Mesendoderm (in vitro differentiated cells): ENCODE data around the gene HRH2.
"Not testable (repeated sequence)": the region's sequence is repeated elsewhere in the genome, so short reads cannot be mapped to it uniquely, and the experiment has no call there.

ENCODE experiments used
- DNase-seq: peaks from one replicate; pipeline ENCODE4 v3.0.0; 2013
- H2AK5ac ChIP-seq: 2 replicates; pipeline ENCODE4 v1.6.1; 2013; ENCODE audit warnings: low read length, inconsistent platforms
- H2BK120ac ChIP-seq: 2 replicates; pipeline ENCODE4 v1.6.1; 2013; ENCODE audit warnings: low read depth, mild to moderate bottlenecking, low read length, moderate library complexity, mixed read lengths
- H2BK15ac ChIP-seq: replicated peaks from 2 replicates; pipeline ENCODE4 v1.6.1; 2013; ENCODE audit warnings: low read depth, mild to moderate bottlenecking, moderate library complexity
- H2BK5ac ChIP-seq: 2 replicates; pipeline ENCODE4 v1.6.1; 2013; ENCODE audit warnings: low read length, inconsistent platforms
- H3K18ac ChIP-seq: 2 replicates; pipeline ENCODE4 v1.6.1; 2013; ENCODE audit warnings: mild to moderate bottlenecking, low read length, mixed read lengths
- H3K23ac ChIP-seq: one replicate; pipeline ENCODE4 v1.6.1; 2013; ENCODE audit warnings: low read length
- H3K27ac ChIP-seq: 2 replicates; pipeline ENCODE4 v1.5.1; 2013; ENCODE audit warnings: low read depth, mild to moderate bottlenecking, inconsistent platforms, low read length, moderate library complexity
- H3K27me3 ChIP-seq: 2 replicates; pipeline ENCODE4 v1.6.1; 2013; ENCODE audit warnings: low read length, control low read depth, mild to moderate bottlenecking, inconsistent platforms; ENCODE audit not compliant: insufficient read depth, poor library complexity
- H3K36me3 ChIP-seq: 2 replicates; pipeline ENCODE4 v1.6.1; 2013; ENCODE audit warnings: low read length, inconsistent platforms; ENCODE audit not compliant: control insufficient read depth, insufficient read depth
- H3K4ac ChIP-seq: one replicate; pipeline ENCODE4 v1.6.1; 2013; ENCODE audit warnings: low read depth, mild to moderate bottlenecking, low read length, moderate library complexity
- H3K4me1 ChIP-seq: 2 replicates; pipeline ENCODE4 v1.6.1; 2013; ENCODE audit warnings: low read depth, low read length, inconsistent platforms; ENCODE audit not compliant: control insufficient read depth
- H3K4me2 ChIP-seq: 2 replicates; pipeline ENCODE4 v1.6.1; 2013; ENCODE audit warnings: low read length
- H3K4me3 ChIP-seq: 2 replicates; pipeline ENCODE4 v1.5.1; 2013; ENCODE audit warnings: mild to moderate bottlenecking, low read length
- H3K56ac ChIP-seq: one replicate; pipeline ENCODE4 v1.6.1; 2013; ENCODE audit warnings: low read length
- H3K79me1 ChIP-seq: 2 replicates; pipeline ENCODE4 v1.6.1; 2013; ENCODE audit warnings: low read length, inconsistent platforms
- H3K79me2 ChIP-seq: 2 replicates; pipeline ENCODE4 v1.6.1; 2013; ENCODE audit warnings: mild to moderate bottlenecking, low read length; ENCODE audit not compliant: control insufficient read depth, insufficient read depth
- H3K9ac ChIP-seq: 2 replicates; pipeline ENCODE4 v1.6.1; 2013; ENCODE audit warnings: low read length, inconsistent platforms
- H4K5ac ChIP-seq: one replicate; pipeline ENCODE4 v1.6.1; 2013; ENCODE audit warnings: low read length
- H4K8ac ChIP-seq: one replicate; pipeline ENCODE4 v1.6.1; 2013; ENCODE audit warnings: low read depth, mild to moderate bottlenecking, control low read depth, low read length, moderate library complexity
- WGBS: extraction: QIAGEN DNeasy Blood & Tissue Kit; methylation state at CpG from one replicate; pipeline ENCODE4 v1.1.7; 2013; ENCODE audit warnings: low lambda C conversion rate, missing lambda C conversion rate; ENCODE audit not compliant: insufficient coverage; ENCODE audit errors: extremely low coverage; 5-methylcytosine and 5-hydroxymethylcytosine counted together

The HRH2 gene

DNA sequence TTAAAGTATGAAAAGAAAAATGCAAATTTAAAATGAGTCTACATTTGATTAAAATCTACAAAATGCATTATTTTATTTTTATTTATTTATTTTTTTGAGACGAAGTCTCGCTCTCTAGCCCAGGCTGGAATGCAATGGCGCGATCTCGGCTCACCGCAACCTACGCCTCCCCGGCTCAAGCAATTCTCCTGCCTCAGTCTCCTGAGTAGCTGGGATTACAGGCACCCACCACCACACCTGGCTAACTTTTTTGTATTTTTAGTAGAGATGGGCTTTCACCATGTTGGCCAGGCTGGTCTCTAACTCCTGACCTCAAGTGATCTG lies 61.2 kb downstream of the HRH2 start:
- not testable (repeated sequence) for H2BK120ac ChIP-seq
- WGBS = no CpG with 5 or more reads among the region's 8 CpGs

DNA sequence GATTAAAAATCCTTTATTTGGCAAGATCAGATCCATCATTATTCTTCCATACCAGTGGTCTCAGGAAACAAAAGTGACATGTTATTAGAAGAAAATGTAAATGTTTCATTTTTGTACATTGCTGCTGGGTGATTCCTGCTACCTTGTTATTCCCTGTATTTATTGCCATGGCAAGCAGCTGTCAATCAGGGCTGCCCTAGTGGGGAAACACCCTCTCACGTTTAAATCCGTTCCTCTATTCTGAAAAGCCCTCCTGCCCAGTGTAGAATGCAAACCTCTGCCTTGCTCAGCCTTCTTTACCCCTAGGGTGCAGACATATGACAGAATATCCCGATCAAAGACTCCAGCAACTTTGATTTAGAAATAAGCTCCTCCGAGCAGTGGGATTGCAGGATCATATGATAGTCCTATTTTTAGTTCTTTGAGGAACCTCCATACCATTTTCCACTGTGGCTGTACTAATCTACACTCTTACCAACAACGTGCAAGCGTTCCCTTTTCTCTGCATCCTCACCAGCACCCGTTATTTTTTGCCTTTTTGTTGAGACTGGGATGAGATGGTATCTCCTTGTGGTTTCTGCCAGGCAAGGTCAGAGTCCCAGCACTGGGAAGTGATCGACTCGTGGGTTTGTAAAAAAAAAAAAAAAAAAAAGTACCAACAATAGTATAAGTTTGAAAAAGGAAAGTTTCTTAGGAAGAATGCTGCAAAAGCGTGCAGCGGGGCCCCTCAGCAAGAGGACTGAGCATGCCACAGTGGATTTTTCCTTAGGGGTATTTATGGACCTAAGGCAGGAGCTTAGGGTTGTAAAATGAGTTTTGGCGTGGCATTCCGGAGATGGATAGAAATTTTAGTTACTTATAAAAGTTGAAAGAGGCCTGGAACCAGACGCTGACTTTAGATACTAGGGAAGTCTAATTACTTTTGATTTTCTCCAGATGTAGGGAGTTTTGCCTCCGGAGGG lies 66.7 kb downstream of the HRH2 start:
- DNase-seq = no peak

More for the DNA sequence above, 61.2 kb downstream of the HRH2 start:
- not testable (repeated sequence) for H3K27ac ChIP-seq, H3K4me3 ChIP-seq, H3K56ac ChIP-seq, H3K9ac ChIP-seq, H3K79me2 ChIP-seq, H3K4me1 ChIP-seq, H3K27me3 ChIP-seq, H3K79me1 ChIP-seq, H3K4me2 ChIP-seq, H4K5ac ChIP-seq, H3K4ac ChIP-seq, H3K18ac ChIP-seq, DNase-seq, H2AK5ac ChIP-seq, H4K8ac ChIP-seq, H2BK5ac ChIP-seq, H3K36me3 ChIP-seq, H3K23ac ChIP-seq, H2BK15ac ChIP-seq

DNA sequence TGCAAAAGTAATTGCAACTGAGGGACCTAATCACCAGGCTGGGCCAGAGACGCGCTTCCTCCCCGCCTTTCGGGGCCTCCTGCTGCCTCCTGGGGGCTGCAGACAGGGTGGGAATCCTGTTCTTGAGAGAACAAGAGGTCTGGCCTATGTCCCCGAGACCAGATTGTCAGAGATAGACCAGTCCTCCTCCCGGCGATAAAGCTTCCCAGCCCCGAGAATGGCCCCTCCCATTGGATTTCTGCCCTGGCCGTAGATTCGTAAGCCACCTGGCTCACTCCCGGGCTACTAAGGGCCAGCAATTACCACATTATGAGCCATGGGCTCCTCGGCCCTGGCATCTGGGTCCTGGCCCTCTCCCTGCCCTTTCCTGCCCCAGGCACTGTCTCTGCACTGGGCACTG lies 70.4 kb downstream of the HRH2 start:
- Histone ChIP-seq H3K79me2 (no peaks in the 10 kb centered on the region), H3K79me1 (no peaks in the 10 kb centered on the region), H3K4me1 (no peaks in the 10 kb centered on the region), H2BK5ac (no peak overlapping the region), H3K36me3 (no peaks in the 10 kb centered on the region), H2BK120ac (no peak overlapping the region), H4K8ac (no peak overlapping the region), H2AK5ac (no peak overlapping the region), H3K9ac (no peak overlapping the region), H3K4ac (no peak overlapping the region), H3K27ac (no peak overlapping the region), H3K23ac (no peak overlapping the region), H4K5ac (no peak overlapping the region), H3K27me3 (no peaks in the 10 kb centered on the region), H3K56ac (no peak overlapping the region), H3K4me2 (no peak overlapping the region), H2BK15ac (no peak overlapping the region), H3K18ac (no peak overlapping the region), H3K4me3 (no peak overlapping the region)
- WGBS = no CpG with 5 or more reads among the region's 12 CpGs
- DNase-seq = peak; percentile 83

More for the DNA sequence above, 66.7 kb downstream of the HRH2 start:
- Histone ChIP-seq H3K27me3 (no peaks in the 10 kb centered on the region), H2AK5ac (no peak overlapping the region), H2BK5ac (no peak overlapping the region), H3K27ac (no peak overlapping the region), H3K23ac (no peak overlapping the region), H3K79me2 (no peaks in the 10 kb centered on the region), H3K4me3 (no peak overlapping the region), H2BK120ac (no peak overlapping the region), H3K79me1 (no peaks in the 10 kb centered on the region), H3K4me2 (no peak overlapping the region), H3K56ac (no peak overlapping the region), H2BK15ac (no peak overlapping the region), H3K9ac (no peak overlapping the region), H4K8ac (no peak overlapping the region), H3K36me3 (no peaks in the 10 kb centered on the region), H3K4ac (no peak overlapping the region), H3K4me1 (no peaks in the 10 kb centered on the region), H4K5ac (no peak overlapping the region), H3K18ac (no peak overlapping the region)
- no CpG with 5 or more reads among the region's 15 CpGs for WGBS

DNA sequence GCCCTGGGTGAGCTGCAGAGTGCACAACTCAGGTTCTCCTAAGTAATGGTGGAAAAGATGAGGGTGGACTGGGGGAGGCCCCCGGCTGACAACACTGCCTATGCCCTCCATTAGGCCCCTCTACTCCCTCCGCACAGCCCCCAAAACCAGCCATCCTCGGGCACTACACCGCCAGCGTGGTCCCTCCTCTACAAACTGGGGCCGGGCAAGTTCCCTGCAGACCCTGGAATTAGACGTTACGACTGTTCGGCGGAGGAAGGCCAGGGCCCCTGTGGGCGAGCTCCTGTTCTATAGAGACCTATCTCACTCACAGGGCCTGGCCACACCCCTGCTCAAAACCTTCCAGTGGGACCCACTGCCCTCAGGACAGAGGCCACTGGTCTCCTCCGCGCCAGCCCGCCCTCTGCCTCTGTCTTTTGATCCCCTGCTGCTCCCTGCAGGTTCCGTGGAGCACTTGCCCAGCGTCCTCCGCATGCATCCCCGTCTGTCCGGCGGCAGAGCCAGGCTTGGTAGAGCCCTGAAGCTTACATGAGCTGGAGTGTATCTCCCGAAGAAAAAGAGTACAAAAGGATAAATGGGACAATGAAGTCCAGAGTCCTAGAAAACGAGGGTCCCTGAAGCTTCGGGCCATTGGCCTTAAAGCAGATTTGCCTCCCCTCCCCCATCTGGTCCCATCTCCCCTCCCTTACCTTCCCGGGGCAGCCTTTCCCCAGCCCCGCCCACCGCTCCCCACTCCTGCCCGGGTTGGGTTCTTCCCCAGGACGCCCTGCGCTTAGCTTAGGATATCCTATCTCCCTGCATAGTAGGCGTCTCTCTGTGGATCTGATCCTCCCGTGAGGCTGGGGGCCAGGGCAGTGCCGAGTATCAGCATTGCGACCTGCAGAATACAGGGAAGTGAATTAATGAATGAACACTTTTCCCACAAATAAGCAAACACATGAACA lies 71.3 kb downstream of the HRH2 start:
- no CpG with 5 or more reads among the region's 33 CpGs for WGBS
- Histone ChIP-seq H4K5ac (no peak overlapping the region), H3K4me1 (no peaks in the 10 kb centered on the region), H3K27me3 (no peaks in the 10 kb centered on the region), H2AK5ac (no peak overlapping the region), H3K4me3 (no peak overlapping the region), H3K4ac (no peak overlapping the region), H3K18ac (no peak overlapping the region), H3K4me2 (peak overlapping the region; percentile 41), H4K8ac (no peak overlapping the region), H2BK120ac (no peak overlapping the region), H2BK15ac (no peak overlapping the region), H3K56ac (peak overlapping the region; percentile 29), H3K27ac (no peak overlapping the region), H3K9ac (no peak overlapping the region), H3K23ac (no peak overlapping the region), H2BK5ac (no peak overlapping the region), H3K36me3 (no peaks in the 10 kb centered on the region), H3K79me1 (no peaks in the 10 kb centered on the region), H3K79me2 (no peaks in the 10 kb centered on the region)
- DNase-seq = peak; percentile 63

DNA sequence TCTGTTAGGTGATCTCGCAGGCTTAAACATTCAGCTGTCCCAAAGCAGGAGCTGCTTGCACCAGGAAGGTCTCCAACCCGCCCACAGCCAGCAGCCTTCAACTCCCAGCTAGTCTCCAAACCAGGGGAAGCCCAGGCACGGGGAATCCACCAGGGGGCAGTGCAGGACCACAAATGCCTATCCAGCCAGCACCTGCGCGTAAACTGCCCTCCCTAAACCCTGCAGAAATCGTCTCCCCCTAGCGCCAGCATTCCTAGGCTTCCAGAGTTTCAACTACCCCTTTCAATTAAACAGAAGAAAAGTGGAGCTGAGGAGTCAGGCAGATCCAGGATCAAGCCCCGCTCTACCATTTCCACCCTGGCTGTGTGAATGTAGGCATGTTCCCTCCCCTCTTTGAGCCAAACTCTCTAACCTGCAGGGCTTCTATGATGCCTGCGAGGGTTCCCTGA lies 72.0 kb downstream of the HRH2 start:
- Histone ChIP-seq H3K4me1 (no peaks in the 10 kb centered on the region), H3K79me1 (no peaks in the 10 kb centered on the region), H3K23ac (no peak overlapping the region), H3K79me2 (no peaks in the 10 kb centered on the region), H3K27ac (no peak overlapping the region), H3K9ac (no peak overlapping the region), H3K36me3 (no peaks in the 10 kb centered on the region), H2BK5ac (no peak overlapping the region), H3K4me2 (peak overlapping the region; percentile 41), H3K4ac (no peak overlapping the region), H4K5ac (no peak overlapping the region), H3K4me3 (no peak overlapping the region), H3K18ac (no peak overlapping the region), H3K56ac (peak overlapping the region; percentile 29), H3K27me3 (no peaks in the 10 kb centered on the region), H4K8ac (no peak overlapping the region), H2BK120ac (no peak overlapping the region), H2BK15ac (no peak overlapping the region), H2AK5ac (no peak overlapping the region)
- WGBS = no CpG with 5 or more reads among the region's 9 CpGs
- DNase-seq = peak; percentile 97
